Mesodermal cell (in vitro differentiated cells): ENCODE data around the gene TBCK.

Experiments
- H3K27ac ChIP-seq: 2 replicates; pipeline ENCODE4 v1.7.0; 2013; ENCODE audit warnings: mild to moderate bottlenecking, low read depth, low read length, moderate library complexity; ENCODE audit not compliant: severe bottlenecking
- H3K36me3 ChIP-seq: 2 replicates; pipeline ENCODE4 v1.7.1; 2013; ENCODE audit warnings: mild to moderate bottlenecking, low read length, moderate library complexity; ENCODE audit not compliant: control insufficient read depth, insufficient read depth
- H3K4me1 ChIP-seq: one replicate; pipeline ENCODE4 v1.7.1; 2013; ENCODE audit warnings: mild to moderate bottlenecking, low read length; ENCODE audit not compliant: insufficient read depth, control insufficient read depth, poor library complexity, severe bottlenecking
- H3K4me3 ChIP-seq: 2 replicates; pipeline ENCODE4 v1.7.0; 2013; ENCODE audit warnings: low read length, control low read depth, mild to moderate bottlenecking; ENCODE audit not compliant: insufficient read depth, poor library complexity, severe bottlenecking; ENCODE audit errors: extremely low read depth
- H3K9me3 ChIP-seq: 2 replicates; pipeline ENCODE4 v1.7.1; 2013; ENCODE audit warnings: mild to moderate bottlenecking, low read length, moderate library complexity; ENCODE audit not compliant: control insufficient read depth
- WGBS, 2 experiments: methylation state at CpG; one replicate each; pipeline ENCODE4 v1.1.5; 2013; ENCODE audit warnings: missing lambda C conversion rate in 2 of 2; ENCODE audit not compliant: insufficient coverage in 2 of 2; 5-methylcytosine and 5-hydroxymethylcytosine counted together

Gene TBCK

DNA sequence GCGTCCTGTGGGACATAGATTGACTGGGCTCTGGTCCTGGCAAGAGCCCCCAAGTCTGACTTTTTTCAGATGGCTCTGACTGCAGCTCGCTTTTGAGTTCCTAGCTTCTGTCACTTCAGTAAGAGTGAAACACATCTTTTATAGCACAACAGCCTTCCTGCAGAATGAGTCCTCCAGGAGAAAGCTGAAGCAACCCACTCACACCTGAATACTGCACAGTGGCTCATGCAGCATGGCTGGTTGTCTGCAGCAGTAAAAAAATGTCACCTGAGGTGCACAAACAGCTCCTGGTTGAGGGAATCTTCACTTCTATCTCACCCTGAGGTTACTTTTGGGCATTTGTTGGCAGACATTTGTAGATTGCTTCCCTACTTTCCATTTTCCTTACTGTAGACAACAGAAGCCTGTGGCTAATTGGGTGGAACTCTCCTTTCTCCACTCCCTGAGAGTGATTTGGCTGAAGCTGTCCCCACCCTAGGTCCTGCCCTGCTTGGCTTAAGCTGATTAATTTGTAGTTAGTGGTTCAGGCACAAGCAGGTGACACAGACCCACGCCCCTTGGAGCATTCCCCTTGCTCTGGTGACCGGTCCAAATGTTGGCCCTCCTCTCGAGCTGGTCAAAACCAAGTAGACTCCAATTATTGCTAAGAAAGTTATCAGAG is 321.0 kb downstream of the TBCK start:
- 96 to 100% methylated on average over 3 to 4 of the region's 5 CpGs for WGBS, 2 experiments
- no peak overlapping the region for H3K27ac ChIP-seq
- no peaks in the 10 kb centered on the region for H3K9me3 ChIP-seq
- peaks cover 11% of the 10 kb centered on the region for H3K4me1 ChIP-seq
- H3K4me3 ChIP-seq: no peak overlapping the region
- H3K36me3 ChIP-seq: no peaks in the 10 kb centered on the region

DNA sequence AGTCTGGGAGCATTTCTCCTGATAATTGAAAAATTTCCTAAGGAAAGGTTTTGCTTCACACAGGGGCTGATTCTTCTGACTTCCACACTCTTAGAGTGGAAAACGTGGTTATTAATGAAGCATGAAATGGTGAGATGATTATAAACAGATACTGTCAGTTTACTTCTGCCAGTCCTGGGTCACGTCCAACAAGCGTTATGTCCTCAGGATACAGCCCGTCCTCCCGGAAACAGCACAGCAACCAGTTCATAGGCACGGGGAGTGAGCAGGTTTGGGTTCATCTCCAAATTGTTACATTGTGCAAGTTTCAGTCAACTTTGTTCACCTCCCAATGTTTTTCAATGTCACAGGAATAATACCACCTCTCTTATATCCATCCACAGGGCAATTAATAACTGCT is 321.9 kb downstream of the TBCK start:
- Histone ChIP-seq H3K4me3 (no peak overlapping the region), H3K9me3 (no peaks in the 10 kb centered on the region), H3K4me1 (peaks cover 11% of the 10 kb centered on the region), H3K27ac (no peak overlapping the region), H3K36me3 (no peaks in the 10 kb centered on the region)
- 93 to 95% methylated on average over 5 to 6 of the region's 6 CpGs for WGBS, 2 experiments

DNA sequence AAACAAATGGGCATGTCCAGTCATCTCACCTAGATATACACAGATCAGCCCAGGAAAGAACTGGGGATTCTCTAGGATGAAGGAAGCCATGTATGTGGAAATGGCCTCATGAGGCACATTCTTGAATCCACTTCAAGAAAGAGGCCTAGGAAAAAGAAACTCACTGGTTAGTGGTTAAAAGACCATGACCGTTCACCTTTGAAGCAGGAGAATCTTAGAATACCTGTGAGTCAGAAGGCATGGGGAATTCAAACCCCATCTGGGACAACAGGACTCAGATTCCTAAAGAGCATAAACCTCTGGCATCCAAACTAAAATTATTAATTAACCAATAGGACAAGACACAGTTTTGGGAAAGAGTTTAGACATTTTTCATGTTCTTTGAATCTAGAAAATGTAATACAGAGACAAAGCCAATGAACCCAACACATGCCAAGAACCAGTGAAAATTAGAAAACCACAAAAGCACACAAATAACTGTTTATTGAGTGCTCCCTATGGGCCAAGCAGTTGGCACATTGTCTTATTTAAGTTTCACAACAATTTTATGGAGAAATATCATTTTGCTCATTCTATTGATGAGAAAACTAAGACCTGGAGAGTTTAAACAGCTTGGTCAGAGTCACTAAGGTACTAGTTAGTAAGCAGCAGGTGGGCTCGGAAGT is 323.2 kb downstream of the TBCK start:
- no peak overlapping the region for H3K4me3 ChIP-seq
- no peak overlapping the region for H3K27ac ChIP-seq
- peaks cover 7% of the 10 kb centered on the region for H3K4me1 ChIP-seq
- H3K36me3 ChIP-seq: no peaks in the 10 kb centered on the region
- 86 to 92% methylated on average over 1 to 2 of the region's 2 CpGs for WGBS, 2 experiments
- no peaks in the 10 kb centered on the region for H3K9me3 ChIP-seq

DNA sequence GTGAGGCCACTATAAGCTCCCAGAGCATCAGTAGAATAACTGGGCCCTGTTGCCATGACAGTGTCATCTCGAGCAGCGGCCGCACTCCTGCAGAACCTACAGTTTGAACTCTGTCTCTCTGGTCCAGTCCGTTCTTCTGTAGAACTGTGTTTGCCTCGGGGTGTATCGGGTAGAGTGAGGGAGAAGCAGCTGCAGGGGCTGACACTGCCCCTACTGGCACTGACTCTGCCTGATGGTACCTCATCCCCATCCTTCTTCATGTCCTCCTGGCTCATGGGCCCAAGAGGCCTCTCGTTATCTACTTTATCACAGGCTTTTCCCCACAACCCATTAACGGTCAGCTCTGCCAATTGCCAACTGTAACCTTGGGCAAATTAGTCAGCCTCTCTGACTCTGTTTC is 324.3 kb downstream of the TBCK start:
- WGBS, 2 experiments: 87 to 94% methylated on average over 5 to 8 of the region's 8 CpGs
- peaks cover 2% of the 10 kb centered on the region for H3K4me1 ChIP-seq
- no peaks in the 10 kb centered on the region for H3K36me3 ChIP-seq
- H3K4me3 ChIP-seq: no peak overlapping the region
- no peak overlapping the region for H3K27ac ChIP-seq
- no peaks in the 10 kb centered on the region for H3K9me3 ChIP-seq
